T47D (cell line): ENCODE measurements around the gene DGKZ.

Source experiments
- DNase-seq, 2 experiments: peaks; one replicate each; pipeline versions ENCODE4 v3.0.0 to v3.0.0-alpha.2; 2011 to 2012; ENCODE audit warnings: low read depth in 1 of 2, low spot score in 1 of 2
- JUND ChIP-seq: IDR thresholded peaks from 2 replicates; pipeline ENCODE4 v1.6.1; 2012; ENCODE audit warnings: low read depth
- in situ Hi-C: cut with HindIII; loops from 2 replicates; pipeline ENCODE4 v1.10.0; 2016; ENCODE audit warnings: low sequenced_read_pairs, low pct_unique_long_range_greater_than_20kb

The DGKZ gene

GRCh38 chr11:46392421-46393230 lies 45.4 kb downstream of the DGKZ start:
- in situ Hi-C loops: no loop called here
- DNase-seq: peak; percentile 87 to 100
- TF ChIP-seq JUND: no peak

DNA sequence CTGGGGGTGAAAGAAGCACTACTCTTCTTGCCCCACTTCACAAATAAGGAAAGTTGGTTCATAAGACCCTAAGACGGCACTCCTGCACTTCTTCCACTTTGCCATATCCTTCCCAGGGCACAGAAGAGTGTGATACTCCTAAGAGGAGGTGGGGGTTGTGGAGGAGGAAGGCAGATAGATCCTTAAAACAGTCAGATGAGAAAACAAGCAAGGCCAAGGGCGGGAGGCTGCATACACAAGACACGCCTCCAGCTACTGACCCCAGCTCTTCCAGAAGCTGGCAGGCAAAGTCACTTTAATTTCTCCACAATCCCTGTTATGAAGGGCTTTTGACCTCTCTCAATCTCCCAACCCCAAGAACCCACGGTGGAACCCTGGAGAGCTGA lies 46.0 kb downstream of the DGKZ start:
- in situ Hi-C loops: no loop called here
- no peak for TF ChIP-seq JUND
- no peak for DNase-seq

GRCh38 chr11:46393759-46394158 lies 46.5 kb downstream of the DGKZ start:
- DNase-seq: no peak
- in situ Hi-C loops: no loop called here
- TF ChIP-seq JUND: no peak

DNA sequence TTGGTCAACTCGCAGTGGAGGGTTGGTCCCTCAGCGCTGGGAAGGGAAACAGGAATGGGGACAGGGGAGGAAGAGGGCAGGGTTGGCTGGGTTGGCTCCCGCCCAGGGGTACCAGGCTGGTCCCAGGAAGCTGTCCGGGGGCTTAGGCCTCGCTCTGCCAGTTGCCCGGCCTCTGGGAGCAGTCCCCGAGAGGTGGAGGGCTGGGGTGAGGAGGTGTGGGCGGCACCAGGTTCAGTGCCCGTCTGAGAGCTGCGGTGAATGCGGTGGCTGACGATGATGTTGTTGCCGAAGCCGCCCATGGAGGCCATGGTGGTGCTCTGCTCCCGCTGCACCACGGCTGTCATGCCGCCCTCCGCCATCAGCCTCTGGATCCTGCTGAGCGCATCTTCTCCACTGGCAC lies 50.3 kb downstream of the DGKZ start:
- no peak for DNase-seq
- no peak for TF ChIP-seq JUND
- in situ Hi-C loops: no loop called here

GRCh38 chr11:46402957-46403902 lies 56.0 kb downstream of the DGKZ start:
- no peak for DNase-seq
- in situ Hi-C loops: no loop called here
- TF ChIP-seq JUND: no peak

- in situ Hi-C loops: no loop called here
- no peak for DNase-seq
- TF ChIP-seq JUND: no peak
These were observed 57.3 kb downstream of the DGKZ start for GRCh38 chr11:46404476-46405017.

GRCh38 chr11:46407635-46408034 lies 60.4 kb downstream of the DGKZ start:
- in situ Hi-C loops: no loop called here
- DNase-seq: no peak
- no peak for TF ChIP-seq JUND

DNA sequence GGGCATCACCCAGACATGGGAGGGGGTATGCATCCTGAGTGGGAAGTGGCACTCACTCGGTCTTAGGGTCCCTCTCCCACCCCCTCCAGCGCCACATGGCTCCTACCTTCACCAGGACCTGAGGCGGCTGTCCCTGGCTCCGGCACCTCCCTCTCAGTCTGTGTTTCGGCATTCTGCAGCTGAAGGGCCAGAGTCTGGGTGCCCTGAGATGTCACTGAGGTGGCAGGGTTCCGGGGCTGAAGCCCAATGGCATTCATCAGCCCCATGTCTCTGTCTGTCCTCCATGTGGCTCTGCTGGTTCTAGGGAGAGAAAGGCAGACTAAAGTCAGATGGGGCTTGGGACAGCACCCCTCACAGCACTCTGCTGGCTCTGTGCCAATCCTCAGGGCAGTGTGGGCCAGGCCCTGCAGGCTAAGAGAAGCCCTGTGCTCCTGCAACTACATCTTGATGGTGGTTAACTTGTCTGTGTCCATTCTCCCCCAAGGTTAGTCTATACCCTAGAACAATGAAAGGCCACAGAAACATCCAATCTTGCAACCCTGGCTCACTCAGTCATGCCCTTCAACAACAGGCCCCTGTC lies 61.2 kb downstream of the DGKZ start:
- no peak for TF ChIP-seq JUND
- in situ Hi-C loops: no loop called here
- DNase-seq: no peak

DNA sequence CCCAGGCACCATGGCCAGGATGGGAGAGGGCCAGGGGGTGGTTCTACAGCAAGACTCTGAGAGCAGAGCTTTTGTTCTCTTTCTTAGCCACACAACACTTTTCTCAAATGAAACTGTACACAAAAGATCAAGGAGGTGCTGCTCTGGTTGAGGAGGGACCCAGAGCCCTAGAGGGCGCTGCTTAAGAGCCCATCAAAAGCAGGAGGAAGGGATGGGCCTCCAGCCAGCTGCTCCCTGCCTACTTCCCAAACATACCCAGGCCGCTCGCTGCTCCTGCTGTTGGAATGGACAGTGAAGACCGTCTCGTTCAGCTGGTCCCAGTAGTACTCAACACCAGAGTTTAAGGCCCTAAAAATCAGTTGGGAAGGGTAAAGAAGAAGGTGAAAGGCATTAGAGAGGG lies 62.8 kb downstream of the DGKZ start:
- peak in 1 of 2 experiments; percentile 33 for DNase-seq
- TF ChIP-seq JUND: no peak

DNA sequence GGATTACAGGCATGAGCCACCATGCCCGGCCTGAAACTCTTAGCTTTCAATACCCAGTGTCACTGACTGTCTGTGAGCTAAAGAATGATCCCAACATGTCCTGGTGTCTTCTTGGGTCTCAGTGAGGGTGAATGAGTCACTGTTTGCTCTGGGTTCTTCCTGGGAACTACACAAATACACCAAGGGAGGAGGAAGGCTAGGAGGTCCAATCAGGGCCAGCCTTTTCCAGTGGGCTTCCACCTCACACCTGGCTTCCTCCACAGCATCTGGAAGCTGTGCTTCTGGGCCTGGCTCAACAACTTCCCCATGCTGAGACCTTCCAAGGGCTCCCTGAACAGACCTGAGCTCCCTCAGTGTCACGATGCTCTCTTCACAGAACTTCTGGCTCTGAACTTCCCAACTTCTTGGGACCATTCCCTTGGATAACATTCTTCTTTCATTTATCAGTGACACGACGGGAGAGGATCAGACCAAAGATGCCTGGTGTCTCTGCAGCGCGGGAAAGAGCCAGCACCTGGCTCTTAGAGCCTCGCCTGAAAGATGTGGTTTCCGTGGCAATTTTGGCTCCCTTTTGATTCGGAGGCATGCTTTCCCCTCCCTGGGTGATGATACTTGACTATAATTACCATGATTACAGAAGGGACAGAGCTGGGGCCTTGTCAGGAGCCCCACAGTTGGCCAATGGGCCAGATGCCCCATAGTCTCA lies 66.7 kb downstream of the DGKZ start:
- in situ Hi-C loops: no loop called here
- peak in 1 of 2 experiments; percentile 36 for DNase-seq
- TF ChIP-seq JUND: no peak

More for the DNA sequence above, 62.8 kb downstream of the DGKZ start:
- in situ Hi-C loops: no loop called here

GRCh38 chr11:46414466-46414796 lies 67.2 kb downstream of the DGKZ start:
- no peak for DNase-seq
- TF ChIP-seq JUND: no peak
- in situ Hi-C loops: no loop called here

- DNase-seq: no peak
- no peak for TF ChIP-seq JUND
- in situ Hi-C loops: no loop called here
These were observed 67.6 kb downstream of the DGKZ start for GRCh38 chr11:46414879-46415278.
